GM18520 (cell line): Measurements from ENCODE around the gene AFF3.

Source experiments
- ATAC-seq: cut with Tn5 transposase; IDR thresholded peaks from one replicate; pipeline ENCODE4 v1.9.1; 2021; ENCODE audit not compliant: unreplicated experiment

AFF3 gene

DNA sequence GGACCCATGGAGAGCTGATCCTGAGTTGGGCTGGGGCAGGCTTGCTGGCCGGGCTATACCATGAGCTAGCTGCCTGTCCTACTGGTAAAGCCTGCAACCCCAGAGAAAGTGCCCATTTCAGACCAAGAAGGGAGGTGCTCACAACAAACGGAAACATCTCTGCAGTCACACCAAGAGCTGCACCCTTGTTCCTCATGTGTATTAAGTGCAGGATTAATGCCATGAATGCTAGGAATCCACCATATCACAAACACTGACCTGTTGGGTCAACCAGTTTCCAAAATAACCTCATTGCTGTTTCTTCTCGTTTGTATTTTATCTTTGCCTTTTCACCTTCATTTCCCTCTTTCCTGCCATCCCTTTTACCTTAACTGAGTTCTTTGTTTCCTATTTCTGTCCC, 69.9 kb downstream of the AFF3 start:
- ATAC-seq = no peak

DNA sequence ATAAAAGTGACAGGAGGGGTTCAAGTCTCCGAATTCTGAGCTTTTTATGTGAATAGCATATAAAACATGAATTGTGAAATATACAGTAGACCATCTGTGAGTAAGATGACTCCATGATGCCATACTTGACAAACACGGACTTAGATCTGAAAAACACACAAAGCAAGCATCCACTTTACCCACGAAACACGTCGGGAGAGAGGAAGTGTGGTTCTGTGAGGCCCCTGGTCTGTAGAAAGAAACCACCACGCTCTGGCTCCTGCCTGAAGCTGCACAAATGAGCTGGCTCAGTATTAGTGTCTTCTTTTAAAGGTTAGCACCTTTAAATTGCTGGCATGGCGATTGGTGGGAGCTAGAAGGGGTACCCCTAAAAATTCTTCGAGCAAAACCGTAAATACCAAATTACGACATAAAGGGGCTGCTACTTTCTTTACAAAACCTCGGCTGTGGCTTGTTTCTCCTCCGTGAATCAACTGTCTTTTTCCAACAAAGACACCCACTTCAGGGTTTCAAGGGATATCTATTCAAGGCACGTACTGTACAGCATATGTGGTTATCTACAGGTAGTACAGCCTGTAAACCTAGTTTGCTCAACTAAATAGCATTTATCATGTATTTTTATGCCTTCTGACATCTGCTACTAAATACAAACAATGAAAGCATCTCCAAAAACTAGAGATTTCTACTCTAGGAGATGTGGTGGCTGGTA, 70.9 kb downstream of the AFF3 start:
- ATAC-seq = no peak

- ATAC-seq = no peak
Observed at GRCh38 chr2:100070078-100070477, 72.3 kb downstream of the AFF3 start.

GRCh38 chr2:100068395-100068794, 74.0 kb downstream of the AFF3 start:
- ATAC-seq = no peak

- no peak for ATAC-seq
Observed at GRCh38 chr2:100067784-100068183, 74.6 kb downstream of the AFF3 start.

DNA sequence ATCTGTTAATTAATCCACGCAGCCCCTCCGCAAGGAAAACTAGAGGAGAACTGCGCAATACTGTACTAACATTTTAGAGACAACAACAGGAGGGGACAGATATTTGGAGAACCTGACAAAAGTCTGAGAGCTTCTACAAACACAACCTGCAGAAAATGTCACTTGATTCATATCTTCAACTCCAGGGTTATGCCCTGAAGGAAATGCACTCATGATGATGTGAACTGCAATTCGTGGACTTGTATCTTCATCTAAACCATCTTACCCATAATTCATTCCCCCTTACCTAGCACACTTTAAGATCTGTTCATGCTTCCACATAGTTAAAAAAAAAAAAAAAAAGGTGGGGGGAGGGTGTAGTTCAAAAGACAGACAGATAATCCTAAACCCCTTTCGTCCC, 75.5 kb downstream of the AFF3 start:
- no peak for ATAC-seq

GRCh38 chr2:100066246-100066645, 76.1 kb downstream of the AFF3 start:
- no peak for ATAC-seq

DNA sequence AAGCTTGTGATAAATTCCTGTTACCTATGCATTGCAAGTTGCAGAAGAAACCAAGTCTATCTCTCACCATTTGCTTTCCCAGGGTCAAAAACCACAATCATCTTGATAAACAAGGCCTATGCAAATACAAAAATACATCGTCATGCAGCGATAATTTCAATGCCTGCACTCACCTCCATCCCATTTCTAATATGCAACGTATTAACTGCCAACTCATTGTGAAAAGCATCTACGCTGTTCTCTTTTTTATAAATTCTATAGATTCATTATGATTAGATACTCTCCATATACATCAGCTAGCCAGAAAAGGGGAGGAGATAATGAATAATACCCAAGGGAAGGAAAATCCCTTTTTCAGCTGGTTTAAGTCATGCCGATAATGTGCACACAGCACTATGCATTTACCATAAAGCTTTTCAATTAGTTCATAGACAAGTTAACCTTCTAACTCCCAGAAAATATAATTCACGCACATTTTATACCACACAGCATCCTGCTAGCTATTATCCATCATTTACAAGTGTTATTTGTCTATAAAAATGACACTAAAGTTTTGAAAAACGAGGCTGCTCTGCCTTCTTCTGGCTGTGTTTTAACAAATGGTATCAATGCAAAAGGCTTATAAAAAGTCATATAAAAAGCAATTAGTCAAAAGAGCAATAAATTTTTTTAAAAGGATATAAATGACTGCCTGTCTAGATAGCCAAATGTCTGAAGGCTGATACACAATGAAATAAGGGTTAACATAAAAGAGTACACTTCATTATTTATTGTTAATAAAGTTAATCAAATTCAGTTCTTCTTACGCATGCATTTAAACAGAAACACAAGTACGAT, 77.6 kb downstream of the AFF3 start:
- ATAC-seq = no peak

DNA sequence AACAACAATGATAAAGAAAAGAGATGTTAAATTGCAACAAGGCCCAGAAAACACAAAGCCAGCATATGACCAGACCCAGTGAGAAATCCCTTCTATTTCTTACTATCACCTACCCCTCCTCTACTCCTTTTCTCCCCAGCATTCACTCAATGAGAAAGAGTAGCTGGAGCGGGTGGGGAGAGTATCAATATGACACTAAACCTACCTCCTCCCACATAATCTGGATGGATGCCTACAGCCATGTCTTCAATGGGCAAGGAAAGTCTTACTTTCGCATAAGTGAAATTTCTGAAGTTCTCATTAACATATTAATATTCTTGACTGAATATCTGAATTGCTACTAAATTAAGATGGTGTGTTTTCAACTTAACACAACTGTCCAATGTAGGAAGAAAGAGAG, 78.2 kb downstream of the AFF3 start:
- ATAC-seq = no peak

GRCh38 chr2:100063459-100063953, 78.9 kb downstream of the AFF3 start:
- ATAC-seq = no peak

- no peak for ATAC-seq
Observed at GRCh38 chr2:100062336-100062735, 80.1 kb downstream of the AFF3 start.

DNA sequence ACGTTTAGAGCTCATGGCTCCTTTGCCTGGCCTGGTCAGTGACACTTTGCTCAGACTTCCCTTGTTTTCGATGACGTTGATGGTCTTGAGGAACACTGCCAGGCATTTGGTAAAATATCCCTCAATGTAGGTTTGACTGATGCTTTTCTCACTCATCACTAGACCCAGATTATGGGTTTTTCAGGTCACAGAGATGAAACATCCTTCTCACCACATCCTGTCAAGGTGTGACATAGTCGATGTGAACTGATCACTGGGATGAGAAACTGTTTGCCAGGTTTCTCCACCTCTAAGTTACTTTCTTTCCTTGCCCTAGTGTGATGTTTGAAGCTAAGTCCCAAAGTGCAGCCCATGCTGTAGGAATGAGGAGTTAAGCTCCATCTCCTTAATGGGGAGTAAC, 81.5 kb downstream of the AFF3 start:
- no peak for ATAC-seq

GRCh38 chr2:100059638-100060037, 82.8 kb downstream of the AFF3 start:
- no peak for ATAC-seq

GRCh38 chr2:100057901-100058261, 84.5 kb downstream of the AFF3 start:
- ATAC-seq = no peak

DNA sequence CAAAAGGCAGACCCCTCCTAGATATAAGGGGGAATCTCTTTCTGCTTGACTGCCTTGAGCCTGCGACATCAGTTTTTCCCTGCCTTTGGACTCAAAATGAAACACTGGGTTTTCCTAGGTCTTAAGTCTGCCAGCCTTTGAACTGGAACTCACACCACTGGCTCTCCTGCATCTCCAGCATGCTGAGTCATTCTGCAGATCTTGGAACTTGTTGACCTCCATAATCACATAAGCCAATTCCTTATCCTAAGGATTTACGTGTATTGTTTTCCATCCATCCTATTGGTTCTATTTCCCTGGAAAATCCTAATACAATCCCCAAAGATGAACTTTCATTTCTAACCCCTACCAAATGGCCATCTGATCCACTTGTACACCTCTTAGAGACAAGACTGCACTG, 88.0 kb downstream of the AFF3 start:
- ATAC-seq = no peak

DNA sequence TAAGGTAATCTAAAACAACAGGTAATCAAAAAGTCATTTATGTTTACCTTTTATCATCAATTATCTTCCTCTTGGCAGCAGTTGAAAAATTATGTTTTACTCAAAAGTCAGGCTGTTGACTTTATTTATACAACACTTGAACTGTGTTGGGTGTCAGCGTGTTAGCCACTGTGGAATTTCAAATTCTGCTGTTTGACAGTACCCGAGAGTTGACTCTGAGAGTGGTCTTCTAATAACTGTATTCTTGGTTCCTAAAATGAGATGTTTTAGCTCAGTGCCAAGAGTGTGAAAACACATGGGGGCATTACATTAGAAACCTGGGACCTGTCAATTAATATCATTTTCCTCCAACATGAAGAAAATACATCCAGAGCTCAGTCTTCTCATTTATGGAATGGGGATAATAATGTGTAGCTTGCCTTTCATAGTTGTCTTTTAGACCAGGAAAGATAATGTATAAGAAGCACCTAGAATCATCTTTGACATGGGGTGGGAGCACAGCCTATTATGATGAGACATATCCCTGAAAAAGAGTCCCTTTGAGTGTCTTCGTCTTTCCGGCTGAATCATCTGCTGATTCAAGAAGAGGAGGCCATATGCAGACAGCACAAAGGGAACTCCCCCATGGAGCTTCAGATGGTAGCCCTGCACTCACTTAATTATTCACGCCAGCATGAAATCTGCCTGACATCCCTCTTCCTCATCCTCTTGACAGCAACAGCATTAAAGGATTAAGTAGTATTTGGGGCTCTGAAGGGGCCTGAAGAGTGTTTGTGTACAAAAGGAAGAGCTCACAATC, 89.1 kb downstream of the AFF3 start:
- ATAC-seq = no peak

DNA sequence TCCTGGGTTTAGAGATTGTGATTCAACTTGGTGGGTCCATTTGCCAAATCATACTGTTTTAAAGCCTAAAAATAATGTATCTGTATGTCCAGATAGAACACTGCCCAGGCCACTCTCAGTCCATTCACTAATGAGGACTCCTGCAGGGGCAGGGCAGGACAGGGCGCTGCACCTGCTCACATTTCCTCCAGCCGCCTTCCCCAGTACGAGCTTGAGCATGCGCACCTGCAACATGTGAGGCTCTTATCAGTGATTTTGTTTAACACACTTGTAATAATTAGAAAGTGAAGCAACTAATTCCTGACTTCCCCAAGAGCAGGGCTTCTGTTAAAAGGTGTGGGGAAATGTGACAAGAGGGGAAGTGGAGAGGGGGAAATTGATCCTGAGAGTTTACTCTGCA, 89.7 kb downstream of the AFF3 start:
- ATAC-seq = no peak

DNA sequence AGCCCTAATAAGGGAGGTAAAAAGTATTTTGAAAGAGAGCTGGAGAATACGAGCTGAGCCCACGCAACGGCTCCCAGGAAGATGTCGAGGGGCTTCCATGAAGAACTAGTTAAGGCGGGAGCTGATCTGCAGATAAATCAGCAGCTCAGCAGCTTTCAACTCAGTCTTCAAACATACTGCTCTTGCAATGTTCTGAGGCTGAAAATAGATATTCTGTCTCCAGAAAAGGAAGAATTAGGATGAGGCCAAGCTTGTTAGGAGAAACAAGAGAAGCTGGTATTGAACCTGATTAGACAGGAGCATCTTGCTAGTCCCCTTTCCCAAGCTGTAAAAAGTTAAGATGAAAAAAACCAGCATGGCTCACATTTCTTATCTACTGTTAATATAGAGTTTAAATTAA, 91.1 kb downstream of the AFF3 start:
- no peak for ATAC-seq

DNA sequence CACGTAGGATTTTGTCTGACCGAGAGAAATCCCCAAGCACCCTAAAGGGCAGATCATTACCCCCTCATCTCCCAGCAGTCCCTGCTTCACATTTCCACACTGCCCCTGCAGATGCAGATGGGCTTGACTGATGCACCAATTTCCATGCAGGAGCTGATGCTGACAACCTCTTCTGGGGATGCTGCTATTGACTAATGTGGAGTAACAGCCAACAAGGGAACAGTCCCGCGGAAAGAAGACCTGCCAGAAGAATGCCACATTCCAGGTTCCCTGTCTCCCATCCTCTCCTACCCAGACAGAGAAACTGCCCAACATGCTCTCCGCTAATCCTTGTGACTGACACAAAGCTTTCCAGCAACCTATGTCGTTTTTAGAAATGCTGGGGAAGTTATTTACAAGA, 91.7 kb downstream of the AFF3 start:
- ATAC-seq = no peak

GRCh38 chr2:100046961-100047947, 95.1 kb downstream of the AFF3 start:
- no peak for ATAC-seq
